ENCODE results near the gene HCN4. TPM values are rescaled to one million over a fixed set of nuclear protein-coding genes. Genes with fewer than 3 reads are reported as not detected.

HCN4 gene
- total and polyA plus RNA-seq, 2 donors (not counting 3 experiments of a cell fraction or from before 2014, with no cell fraction given): 0.01 TPM; not detected in 1

DNA sequence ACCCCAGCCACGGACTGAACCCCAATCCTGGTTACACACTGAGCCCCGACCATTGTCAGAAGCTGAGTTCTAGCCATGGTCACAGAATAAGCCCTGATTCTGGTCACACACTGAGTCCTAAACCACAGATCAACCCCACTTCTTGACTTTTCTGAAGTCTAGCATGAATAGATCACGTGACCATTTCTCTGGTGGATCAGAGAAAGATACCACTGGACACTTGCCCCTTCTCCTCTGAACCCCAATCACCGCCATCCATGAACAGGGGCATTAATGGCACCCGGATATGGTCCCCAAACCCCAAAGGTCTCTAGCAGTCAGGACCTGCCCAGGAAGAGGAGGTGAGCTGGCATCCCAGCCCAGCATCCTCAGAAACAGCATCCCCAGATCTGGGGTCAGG lies 9.1 kb downstream of the HCN4 start:
- no peaks in the 10 kb centered on the region for H4K20me1 ChIP-seq (replicated peaks; ENCODE audit: control insufficient read depth, extremely low read depth, insufficient read depth, low read length)
- ChIA-PET CTCF (no interaction called here), POLR2A (no interaction called here)
- intact Hi-C loops (cut with micrococcal nuclease) (no loop called here), dilution Hi-C loops (cut with MboI; ENCODE audit: extremely low pct_ligation_motif_present, low sequenced_read_pairs) (no loop called here)
- no peaks in the 10 kb centered on the region for H3K27me3 ChIP-seq (ENCODE audit: control insufficient read depth in 2 of 2, insufficient read depth in 2 of 2, low read length in 2 of 2)
- no peak overlapping the region for H3K4me3 ChIP-seq (replicated peaks in 1 of 3; ENCODE audit: insufficient read depth in 1 of 3, low read depth in 1 of 3, low read length in 3 of 3)
- H3K9ac ChIP-seq (replicated peaks; ENCODE audit: extremely low read depth, insufficient read depth, low read length): no peak overlapping the region
- H3K9me3 ChIP-seq (replicated peaks; ENCODE audit: control insufficient read depth, insufficient read depth, low read length): no peaks in the 10 kb centered on the region
- DNase-seq (ENCODE audit: low read depth, low spot score): no peak
- TF ChIP-seq POLR2AphosphoS5 (IDR thresholded peaks at IDR 0.05; ENCODE audit: insufficient read depth, low read depth, low read length): no peak
- no peak for TF ChIP-seq POLR2A (IDR thresholded peaks at IDR 0.05; ENCODE audit: low read depth, low read length)
- TF ChIP-seq MYC (IDR thresholded peaks at IDR 0.05; ENCODE audit: low read depth, low read length): no peak
- TF ChIP-seq, protein P1, sequence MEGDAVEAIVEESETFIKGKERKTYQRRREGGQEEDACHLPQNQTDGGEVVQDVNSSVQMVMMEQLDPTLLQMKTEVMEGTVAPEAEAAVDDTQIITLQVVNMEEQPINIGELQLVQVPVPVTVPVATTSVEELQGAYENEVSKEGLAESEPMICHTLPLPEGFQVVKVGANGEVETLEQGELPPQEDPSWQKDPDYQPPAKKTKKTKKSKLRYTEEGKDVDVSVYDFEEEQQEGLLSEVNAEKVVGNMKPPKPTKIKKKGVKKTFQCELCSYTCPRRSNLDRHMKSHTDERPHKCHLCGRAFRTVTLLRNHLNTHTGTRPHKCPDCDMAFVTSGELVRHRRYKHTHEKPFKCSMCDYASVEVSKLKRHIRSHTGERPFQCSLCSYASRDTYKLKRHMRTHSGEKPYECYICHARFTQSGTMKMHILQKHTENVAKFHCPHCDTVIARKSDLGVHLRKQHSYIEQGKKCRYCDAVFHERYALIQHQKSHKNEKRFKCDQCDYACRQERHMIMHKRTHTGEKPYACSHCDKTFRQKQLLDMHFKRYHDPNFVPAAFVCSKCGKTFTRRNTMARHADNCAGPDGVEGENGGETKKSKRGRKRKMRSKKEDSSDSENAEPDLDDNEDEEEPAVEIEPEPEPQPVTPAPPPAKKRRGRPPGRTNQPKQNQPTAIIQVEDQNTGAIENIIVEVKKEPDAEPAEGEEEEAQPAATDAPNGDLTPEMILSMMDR (IDR thresholded peaks at IDR 0.05; ENCODE audit: extremely low read depth in 1 of 2, insufficient read depth in 1 of 2, low read depth in 1 of 2, low read length in 2 of 2): no peak
- TF ChIP-seq EZH2 (IDR thresholded peaks at IDR 0.05; ENCODE audit: borderline replicate concordance, low read depth, low read length, severe bottlenecking): no peak
- no peak overlapping the region for H3K27ac ChIP-seq (ENCODE audit: insufficient read depth, low read depth, low read length)
- BruUV-seq (replicated peaks): no TSS peak
- no peaks in the 10 kb centered on the region for H3K4me1 ChIP-seq (ENCODE audit: control insufficient read depth, extremely low read depth, insufficient read depth, low read length)
- H2AFZ ChIP-seq (ENCODE audit: low read depth, low read length): no peak overlapping the region
- no peaks in the 10 kb centered on the region for H3K79me2 ChIP-seq (ENCODE audit: control insufficient read depth, insufficient read depth, low read length)
- H3K4me2 ChIP-seq (ENCODE audit: insufficient read depth, low read length): no peak overlapping the region
- FAIRE-seq: no peak
- no peaks in the 10 kb centered on the region for H3K9me1 ChIP-seq (replicated peaks; ENCODE audit: control insufficient read depth, extremely low read depth, insufficient read depth, low read length)
- no peaks in the 10 kb centered on the region for H3K36me3 ChIP-seq (ENCODE audit: control insufficient read depth in 2 of 2, extremely low read depth in 1 of 2, insufficient read depth in 2 of 2, low read length in 2 of 2)

DNA sequence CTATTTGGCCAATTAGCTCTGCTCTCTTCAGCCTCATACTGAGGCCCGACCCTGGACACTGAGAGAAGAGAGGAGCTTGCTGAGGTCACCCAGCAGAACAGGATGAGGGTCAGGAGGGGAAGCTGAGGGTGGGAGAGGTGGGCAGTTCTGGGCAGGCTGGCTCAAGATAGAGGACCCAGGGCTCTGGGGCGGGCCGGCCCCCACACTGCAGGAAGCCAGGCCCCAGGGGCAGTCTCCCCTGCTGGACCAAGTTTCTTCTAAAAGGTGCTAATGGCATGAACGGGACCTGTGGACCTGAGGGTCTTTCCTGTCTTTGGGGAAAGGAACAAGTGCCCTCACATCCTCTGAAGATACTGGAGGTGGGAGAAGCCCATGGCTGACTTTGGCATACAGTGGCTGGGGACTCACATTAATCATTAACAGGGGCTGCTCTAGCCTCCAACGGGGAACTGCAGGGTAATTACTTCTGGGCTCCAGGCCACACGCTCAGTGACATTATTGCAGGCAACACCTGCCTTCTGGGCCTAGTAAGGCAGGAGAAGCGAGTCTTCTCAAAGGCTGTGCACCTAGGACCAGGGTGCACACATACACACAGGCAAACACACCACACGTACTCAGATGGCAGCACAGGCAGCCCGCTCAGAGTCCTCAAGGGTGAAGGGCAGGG lies 10.6 kb downstream of the HCN4 start:
- Histone ChIP-seq H3K4me1 (ENCODE audit: control insufficient read depth, extremely low read depth, insufficient read depth, low read length) (no peaks in the 10 kb centered on the region), H2AFZ (ENCODE audit: low read depth, low read length) (no peak overlapping the region), H4K20me1 (replicated peaks; ENCODE audit: control insufficient read depth, extremely low read depth, insufficient read depth, low read length) (no peaks in the 10 kb centered on the region), H3K9me3 (replicated peaks; ENCODE audit: control insufficient read depth, insufficient read depth, low read length) (no peaks in the 10 kb centered on the region), H3K27me3 (ENCODE audit: control insufficient read depth in 2 of 2, insufficient read depth in 2 of 2, low read length in 2 of 2) (no peaks in the 10 kb centered on the region), H3K27ac (ENCODE audit: insufficient read depth, low read depth, low read length) (no peak overlapping the region), H3K36me3 (ENCODE audit: control insufficient read depth in 2 of 2, extremely low read depth in 1 of 2, insufficient read depth in 2 of 2, low read length in 2 of 2) (no peaks in the 10 kb centered on the region), H3K9ac (replicated peaks; ENCODE audit: extremely low read depth, insufficient read depth, low read length) (no peak overlapping the region), H3K4me3 (replicated peaks in 1 of 3; ENCODE audit: insufficient read depth in 1 of 3, low read depth in 1 of 3, low read length in 3 of 3) (no peak overlapping the region), H3K79me2 (ENCODE audit: control insufficient read depth, insufficient read depth, low read length) (no peaks in the 10 kb centered on the region), H3K4me2 (ENCODE audit: insufficient read depth, low read length) (no peak overlapping the region), H3K9me1 (replicated peaks; ENCODE audit: control insufficient read depth, extremely low read depth, insufficient read depth, low read length) (no peaks in the 10 kb centered on the region)
- dilution Hi-C loops (cut with MboI; ENCODE audit: extremely low pct_ligation_motif_present, low sequenced_read_pairs): no loop called here
- intact Hi-C loops (cut with micrococcal nuclease): loop anchor here (1.0 kb wide), 1 partner anchor 32 kb away; no protein-coding TSS in a partner anchor
- no peak for FAIRE-seq
- no TSS peak for BruUV-seq (replicated peaks)
- CTCF ChIA-PET: interaction anchor here (0.6 kb wide), 1 partner anchor 12 kb away, joined by 3 read pairs; no protein-coding TSS in a partner anchor
- POLR2A ChIA-PET: no interaction called here
- TF ChIP-seq, protein P1 (IDR thresholded peaks at IDR 0.05; ENCODE audit: extremely low read depth in 1 of 2, insufficient read depth in 1 of 2, low read depth in 1 of 2, low read length in 2 of 2): no peak
- TF ChIP-seq POLR2AphosphoS5 (IDR thresholded peaks at IDR 0.05; ENCODE audit: insufficient read depth, low read depth, low read length) (no peak), JUN (IDR thresholded peaks at IDR 0.05; ENCODE audit: borderline replicate concordance, insufficient read depth, insufficient read length, low read depth) (no peak), MYC (IDR thresholded peaks at IDR 0.05; ENCODE audit: low read depth, low read length) (no peak), GATA2 (IDR thresholded peaks at IDR 0.05; ENCODE audit: insufficient read depth, insufficient read length, low read depth, low read length) (no peak), FOS (IDR thresholded peaks at IDR 0.05; ENCODE audit: borderline replicate concordance, insufficient read depth, low read length) (no peak), EZH2 (IDR thresholded peaks at IDR 0.05; ENCODE audit: borderline replicate concordance, low read depth, low read length, severe bottlenecking) (no peak), POLR2A (IDR thresholded peaks at IDR 0.05; ENCODE audit: low read depth, low read length) (no peak)
- TF ChIP-seq, protein P2, sequence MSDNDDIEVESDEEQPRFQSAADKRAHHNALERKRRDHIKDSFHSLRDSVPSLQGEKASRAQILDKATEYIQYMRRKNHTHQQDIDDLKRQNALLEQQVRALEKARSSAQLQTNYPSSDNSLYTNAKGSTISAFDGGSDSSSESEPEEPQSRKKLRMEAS (IDR thresholded peaks at IDR 0.05; ENCODE audit: insufficient read depth, insufficient read length): no peak
- DNase-seq (ENCODE audit: low read depth, low spot score): no peak

Data from endothelial cell of umbilical vein (primary cell).